GM21390 (cell line): ENCODE results near the gene ZDHHC14.
"Not testable (repeated sequence)": the region's sequence is repeated elsewhere in the genome, so short reads cannot be mapped to it uniquely, and the experiment has no call there.

ENCODE experiments used
- ATAC-seq: cut with Tn5 transposase; IDR thresholded peaks from one replicate; pipeline ENCODE4 v1.9.1; 2021; ENCODE audit not compliant: unreplicated experiment

The ZDHHC14 gene

DNA sequence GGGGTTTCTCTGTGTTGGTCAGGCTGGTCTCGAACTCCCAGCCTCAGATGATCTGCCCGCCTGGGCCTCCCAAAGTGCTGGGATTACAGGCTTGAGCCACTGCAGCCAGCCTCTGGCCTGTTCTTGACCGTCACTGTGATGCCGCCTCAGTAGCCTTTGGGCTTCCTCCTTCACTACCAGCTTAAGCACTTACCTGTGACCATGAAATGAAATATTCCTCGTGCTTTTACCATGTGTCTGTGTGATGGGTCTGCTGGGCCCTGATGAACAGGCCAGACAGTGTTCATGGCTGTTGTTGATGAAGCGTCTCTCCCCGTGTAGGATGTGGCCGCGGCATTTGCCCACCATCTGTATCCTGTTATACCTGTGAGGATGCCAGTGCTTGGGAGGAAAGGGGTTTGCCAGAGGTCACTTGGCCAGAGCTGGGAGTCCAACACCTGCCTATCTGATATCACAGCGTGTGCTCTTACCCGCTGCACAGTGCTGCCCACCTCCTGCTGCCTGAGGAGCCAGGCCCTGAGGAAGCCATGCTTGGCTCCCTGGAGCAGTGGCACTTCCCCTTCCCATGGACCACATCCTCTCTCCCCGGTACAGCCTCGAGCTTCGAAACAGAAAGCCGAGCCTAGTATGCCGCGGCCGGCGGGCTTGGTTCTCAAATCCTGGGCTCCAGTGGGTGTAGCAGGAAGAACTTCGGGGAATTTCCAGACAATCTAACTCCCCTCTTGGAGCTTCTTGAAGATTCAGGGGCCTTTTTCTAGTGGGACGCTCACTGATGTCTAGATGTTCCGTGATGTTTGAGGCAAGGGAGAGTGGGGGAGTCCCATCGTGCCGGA is 167.9 kb downstream of the ZDHHC14 start:
- no peak for ATAC-seq

DNA sequence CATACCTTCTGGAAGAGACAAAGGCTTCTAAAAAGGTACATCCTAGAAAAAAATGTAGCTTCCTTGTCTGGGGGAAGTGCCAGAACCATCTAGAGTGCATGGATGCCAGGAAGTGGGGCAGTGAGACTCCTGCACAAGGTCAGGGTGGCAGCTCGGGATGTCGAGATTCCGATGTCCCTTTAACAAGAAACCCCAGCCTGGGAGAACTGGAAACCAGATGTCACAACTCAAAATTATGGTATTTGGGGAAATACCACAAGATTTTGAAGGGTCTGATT is 168.4 kb downstream of the ZDHHC14 start:
- no peak for ATAC-seq

DNA sequence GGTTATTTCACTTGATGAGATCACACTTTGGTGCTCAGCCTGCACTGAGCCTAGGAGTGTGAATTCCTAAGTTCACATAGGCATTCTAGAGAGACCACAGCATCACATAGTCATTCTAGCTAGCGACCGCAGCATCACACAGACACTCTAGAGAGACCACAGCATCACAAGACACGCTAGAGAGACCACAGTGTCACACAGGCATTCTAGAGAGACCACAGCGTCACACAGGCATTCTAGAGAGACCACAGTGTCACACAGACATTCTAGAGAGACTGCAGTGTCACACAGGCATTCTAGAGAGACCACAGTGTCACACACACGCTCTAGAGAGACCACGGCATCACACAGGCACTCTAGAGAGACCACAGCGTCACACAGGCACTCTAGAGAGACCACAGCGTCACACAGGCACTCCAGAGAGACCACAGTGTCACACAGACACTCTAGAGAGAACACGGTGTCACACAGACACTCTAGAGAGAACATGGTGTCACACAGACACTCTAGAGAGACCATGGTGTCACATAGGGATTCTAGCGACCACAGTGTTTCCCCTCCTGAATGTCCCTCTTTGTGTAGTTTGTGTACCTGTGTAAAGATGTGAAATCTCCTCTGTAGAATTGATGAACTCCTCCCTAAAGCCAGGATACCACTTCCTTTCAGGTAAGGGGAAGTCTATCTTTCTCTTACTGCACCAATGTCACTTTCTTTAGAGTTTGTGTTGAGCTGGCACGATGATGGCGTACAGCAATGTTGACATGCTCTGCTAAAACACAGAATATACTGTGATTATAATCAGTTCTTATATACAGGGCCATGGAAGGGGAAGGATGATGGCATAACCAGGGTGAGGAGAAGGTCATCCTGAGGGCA is 169.4 kb downstream of the ZDHHC14 start:
- ATAC-seq, result no peak

DNA sequence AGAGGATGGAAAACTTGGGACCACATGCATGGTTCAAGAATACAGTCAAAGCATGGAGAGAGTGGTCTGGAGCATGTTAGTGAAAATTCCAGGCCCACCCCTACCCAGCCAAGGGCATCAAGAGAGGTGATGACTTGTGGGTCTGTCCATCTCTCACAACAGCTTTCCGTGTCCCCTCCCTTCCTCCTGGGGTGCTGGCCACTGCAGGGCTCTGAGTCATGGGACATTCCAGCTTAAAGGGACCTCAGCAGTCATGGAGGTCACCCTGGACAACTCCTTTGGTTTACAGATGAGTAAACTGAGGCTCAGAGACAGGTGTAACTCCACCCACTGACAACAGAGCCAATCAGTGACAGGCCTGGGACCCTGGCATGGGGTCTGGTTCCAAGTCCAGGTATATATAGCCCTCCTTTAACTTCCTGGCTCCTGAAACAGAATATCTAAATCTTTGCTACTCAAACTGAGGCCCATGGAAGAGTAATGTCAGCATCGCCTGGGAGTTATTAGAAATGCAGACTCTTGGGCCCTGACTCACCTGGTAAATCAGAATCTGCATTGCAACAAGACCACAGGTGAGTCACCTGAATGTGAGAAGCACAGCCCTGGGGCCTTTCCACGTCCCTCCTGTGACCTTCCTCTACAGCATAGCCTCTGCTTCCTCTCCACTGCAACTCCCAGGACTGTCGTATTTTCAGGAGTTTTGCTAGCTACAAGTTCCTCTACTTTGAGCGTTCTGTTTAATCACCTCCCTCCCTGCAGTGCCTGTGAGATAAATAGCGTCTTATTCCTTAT is 170.2 kb downstream of the ZDHHC14 start:
- no peak for ATAC-seq

DNA sequence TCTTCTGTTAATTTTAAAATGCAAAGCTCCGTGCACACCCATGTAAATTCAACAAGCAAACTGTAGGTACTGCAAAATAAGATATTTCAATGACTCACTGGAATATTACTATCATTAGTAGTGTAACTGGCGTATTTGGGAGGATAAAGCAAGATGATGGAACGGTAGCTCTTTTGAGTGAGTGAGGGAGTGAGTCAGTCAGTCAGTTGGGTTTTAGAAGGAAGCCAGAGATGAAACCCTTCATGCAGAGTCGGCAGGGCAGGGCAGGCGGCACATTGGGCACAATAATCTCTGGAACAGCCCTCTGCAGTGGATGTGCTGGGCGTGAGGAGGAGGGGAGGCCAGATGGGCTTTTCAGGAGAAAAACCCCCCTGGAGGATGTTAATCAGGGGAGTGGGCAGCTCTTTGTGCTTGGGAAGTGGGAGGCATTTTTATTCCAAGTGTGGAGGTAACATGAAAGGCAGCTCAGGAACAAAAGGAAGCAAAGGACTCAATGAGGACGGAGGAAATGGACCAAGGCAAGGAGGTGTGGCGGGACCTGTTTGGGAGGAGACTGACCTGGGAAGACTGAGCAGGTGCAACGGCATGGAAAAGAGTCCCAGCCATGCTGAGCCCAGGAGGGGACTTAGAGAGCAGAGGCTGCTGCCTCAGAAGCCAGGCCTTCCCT is 171.2 kb downstream of the ZDHHC14 start:
- no peak for ATAC-seq

DNA sequence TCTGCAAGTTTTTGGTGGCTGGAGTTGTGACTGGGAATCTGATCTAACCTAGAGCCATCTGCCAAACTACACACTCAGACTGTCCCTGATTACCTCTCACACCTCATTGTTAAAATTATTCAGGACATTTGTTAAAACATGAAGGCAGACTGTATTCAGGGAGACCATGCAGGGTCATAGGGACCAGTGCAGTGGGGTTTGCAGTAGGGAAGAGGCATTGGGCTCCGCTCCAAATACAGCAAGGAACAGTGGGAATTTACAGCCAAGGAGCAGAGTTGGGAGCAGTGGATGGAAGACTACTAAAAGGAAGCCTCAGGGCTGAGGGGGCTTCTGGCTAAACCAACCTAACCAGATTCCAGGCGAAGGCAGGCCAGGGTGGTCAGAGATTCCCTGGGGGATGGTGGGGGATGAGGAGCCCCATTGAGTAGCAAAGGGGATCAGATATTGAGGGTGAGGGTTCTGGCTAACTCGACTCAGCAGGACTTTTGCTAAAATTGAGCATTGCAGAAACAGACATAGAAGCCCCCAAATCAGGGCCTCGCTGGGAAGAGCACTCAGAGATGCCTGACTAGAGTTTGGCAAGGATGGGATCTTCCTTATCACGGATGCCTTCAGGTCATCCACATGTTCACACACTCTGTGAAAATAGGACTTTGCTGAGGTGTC is 172.0 kb downstream of the ZDHHC14 start:
- ATAC-seq, result no peak

DNA sequence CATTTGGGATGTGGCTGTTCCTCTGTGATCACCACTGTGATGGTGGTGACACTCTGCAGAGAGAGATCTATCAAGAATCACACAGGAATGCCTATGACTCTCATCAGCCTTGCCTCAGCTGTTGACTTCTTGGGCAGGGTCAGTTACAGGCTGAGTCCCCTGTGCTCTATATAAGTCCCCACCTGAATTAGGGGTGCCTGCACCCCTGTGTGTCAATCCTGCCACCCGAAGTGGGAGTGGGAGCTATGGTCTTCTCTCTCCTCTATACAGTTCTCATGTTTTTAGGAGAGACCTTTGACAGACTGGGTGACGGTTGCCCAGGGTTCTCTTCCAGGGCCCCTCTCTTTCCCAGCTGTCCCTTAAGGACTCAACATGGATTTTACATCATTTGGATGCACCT is 173.8 kb downstream of the ZDHHC14 start:
- no peak for ATAC-seq

DNA sequence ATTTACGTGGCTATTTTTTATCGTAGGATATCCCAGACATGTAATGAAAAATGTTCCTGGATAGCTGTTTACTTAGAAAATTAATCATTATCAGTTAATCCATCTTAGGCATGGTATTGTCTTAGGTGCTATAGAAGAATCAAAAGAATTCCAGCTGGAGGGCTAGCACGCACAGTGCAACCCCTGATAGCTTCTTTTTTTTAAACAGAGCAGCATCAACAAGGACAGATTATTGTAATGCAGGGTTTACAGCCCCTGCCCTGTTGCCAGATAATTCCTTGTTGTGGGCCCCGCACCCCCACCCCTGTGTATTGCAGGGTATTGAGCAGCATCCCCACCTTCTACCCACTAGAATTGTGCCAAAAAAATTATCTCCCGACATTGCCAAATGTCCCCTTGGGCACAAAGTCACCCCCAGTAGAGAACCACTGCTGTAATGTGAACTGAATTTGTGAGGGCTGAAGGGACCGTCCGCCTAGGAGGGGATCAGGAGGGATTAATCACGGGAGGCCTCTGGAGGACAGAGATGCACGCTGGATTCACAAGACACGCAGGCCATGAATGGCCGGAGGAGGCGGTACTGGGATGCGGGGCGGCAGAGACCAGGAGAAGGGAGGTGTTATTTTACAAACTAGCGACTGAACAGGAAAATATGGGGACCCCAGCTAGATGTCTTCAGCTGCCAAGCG is 174.6 kb downstream of the ZDHHC14 start:
- ATAC-seq, result no peak

DNA sequence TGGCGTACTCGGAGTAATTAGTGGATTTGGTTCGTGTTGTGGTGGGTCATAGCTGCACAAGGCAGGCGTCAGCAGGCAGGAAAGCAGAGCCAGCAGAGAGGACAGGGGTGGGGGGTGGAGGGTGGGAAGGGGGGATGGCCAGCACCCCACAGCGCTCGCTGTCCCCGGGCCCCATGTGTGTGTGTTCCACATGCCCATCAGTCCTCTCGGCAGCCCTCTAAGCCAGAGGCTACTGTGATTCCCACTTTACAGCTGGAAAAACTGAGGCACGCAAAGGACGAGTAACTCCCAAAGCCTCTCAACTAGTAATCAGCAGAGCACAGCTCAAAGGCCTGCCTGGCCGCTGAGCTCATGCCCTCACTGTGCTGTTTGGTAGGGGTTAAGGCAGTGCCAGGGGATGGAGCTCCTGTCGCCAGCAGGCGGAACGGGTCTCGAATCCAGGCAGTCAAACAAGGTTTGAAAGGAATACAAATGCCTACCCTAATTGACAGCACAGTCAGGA is 175.2 kb downstream of the ZDHHC14 start:
- ATAC-seq, result no peak

DNA sequence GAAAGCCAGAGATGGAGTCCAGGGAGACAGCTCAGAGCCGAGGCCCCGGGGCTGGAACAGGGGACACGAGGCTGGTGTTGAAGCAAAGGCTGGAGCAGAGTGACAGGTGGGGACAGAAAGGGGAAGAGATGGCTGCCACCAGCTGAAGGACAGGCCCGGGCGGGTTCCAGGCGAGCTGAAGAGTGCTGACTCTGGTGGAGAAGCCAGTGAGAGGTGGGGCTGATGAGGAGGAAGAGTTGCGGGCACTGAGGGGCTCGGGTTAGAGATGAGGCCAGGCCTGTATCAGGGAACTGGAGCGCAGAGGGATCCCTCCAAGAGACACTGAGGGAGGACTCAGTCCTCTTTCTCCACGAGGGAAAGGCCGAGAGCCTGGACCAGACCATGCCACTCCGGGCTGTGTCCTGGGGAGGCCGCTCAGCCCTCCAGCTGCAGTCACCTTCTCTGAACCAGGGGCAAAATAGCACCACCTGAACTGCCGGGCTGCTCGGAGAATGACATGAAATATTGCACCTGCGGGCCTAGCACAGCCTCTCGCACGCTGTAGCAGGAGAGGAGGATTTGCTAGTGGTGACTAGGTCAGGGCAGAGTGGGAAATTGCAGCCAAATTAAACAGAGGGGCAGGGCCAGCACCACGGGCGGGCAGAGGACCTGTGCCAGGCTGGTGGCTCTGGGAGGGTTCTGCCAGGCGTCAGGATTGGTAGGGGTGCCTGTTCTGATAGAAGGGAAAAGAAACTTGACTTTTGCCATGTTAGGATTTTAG is 175.9 kb downstream of the ZDHHC14 start:
- no peak for ATAC-seq

DNA sequence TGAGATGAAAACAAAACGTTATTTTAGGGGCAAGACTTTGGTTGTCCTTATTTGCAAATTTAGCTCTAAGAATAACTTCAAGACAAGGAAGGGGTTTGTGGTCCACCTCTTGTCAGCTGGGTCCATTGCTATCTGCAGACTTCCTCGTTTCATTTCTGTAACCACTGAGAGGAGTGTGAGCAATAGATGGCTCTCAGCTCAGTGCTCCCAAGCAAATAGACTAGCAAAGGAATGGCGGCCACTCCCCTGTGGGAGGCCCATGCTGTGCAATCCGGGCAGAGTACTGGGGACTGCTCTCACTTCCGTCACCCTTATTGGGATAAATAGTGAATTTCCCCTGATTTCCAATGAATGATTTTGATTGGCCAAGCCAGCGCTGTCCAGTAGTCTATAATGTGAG is 176.6 kb downstream of the ZDHHC14 start:
- peak; percentile 67 for ATAC-seq

DNA sequence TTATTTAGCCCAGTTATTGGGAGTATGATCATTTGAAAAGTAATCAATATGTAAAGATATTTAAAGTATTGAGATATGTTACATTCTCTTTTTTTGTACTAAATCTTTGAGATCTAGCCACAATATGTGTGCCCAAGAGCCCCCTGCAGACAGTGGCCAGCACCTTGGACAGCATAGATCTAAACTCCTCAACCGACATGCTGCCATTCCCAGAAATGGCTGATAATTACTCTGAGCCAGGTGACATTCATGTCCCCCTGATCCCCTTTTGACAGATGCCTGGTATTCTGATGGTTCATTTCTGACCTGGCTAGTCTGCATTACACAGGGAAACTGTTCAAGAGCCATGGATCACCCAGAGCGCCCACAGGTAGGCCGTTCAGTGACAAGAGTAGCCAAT is 177.1 kb downstream of the ZDHHC14 start:
- ATAC-seq, result no peak

DNA sequence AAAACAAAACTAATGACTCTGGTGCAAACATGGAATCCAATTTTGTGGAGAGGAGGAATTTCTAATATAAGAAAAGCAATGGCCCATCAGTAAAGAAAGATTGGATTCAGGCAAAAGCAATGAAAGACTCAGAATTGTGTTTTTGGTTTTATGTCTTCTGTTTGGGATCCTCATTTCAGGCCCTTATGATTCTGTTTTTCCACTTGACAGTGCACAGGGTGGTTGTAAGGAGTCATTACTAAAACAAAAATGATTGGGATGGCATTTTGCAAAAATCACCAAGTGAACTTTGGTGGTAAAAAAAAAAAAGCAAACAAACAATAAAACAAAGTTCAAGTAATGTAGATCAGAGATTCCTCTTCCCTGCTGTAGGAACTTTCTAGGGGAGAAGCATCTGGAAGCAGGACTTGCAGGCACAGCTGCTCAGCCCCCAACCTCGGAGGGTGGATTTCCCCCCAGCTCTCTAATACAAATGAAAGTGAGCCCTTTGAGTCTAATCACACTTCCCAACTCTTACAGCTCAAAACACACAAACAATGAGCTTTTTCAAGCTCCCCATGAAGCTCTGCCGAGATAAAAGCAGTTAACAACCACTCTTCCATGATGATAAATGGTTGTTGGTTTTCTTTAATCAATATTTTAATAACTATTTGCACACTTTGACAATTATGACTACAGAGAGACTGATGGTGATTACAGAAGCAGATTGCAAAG is 177.7 kb downstream of the ZDHHC14 start:
- no peak for ATAC-seq

DNA sequence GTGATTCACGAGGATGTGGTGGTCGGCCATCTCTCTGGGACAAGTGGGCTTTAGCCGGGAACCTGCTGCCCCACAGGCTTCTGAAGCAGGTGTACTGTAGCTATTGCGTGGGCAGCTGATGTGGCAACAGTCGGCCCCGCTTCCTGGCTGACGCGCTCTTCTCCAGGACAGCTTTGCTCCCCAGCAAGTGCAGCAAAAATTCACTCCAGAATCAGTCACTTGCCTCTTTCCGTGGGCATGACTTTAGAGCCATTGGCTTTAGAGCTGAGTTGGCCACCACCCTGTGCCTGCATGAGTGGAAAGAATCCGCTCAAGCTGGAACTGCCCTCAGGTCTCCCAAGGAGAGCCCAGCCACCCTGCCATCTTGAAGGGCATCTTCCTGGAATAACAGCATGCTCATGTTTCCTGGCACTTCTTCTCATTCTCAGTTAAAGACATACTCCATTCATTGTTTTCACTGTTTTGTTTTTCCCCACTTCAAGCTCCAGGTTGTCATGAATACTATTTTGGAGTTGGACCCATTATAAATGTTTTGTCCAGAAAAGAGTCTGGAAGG is 178.3 kb downstream of the ZDHHC14 start:
- no peak for ATAC-seq

DNA sequence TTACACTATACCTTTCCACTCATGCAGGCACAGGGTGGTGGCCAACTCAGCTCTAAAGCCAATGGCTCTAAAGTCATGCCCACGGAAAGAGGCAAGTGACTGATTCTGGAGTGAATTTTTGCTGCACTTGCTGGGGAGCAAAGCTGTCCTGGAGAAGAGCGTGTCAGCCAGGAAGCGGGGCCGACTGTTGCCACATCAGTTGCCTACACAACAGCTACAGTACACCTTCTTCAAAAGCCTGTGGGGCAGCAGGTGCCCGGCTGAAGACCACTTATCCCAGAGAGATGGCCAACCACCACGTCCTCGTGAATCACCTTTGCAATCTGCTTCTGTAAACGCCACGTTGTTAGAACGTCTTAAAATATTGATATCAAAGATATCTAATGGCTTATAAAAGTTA is 179.1 kb downstream of the ZDHHC14 start:
- not testable (repeated sequence) for ATAC-seq

DNA sequence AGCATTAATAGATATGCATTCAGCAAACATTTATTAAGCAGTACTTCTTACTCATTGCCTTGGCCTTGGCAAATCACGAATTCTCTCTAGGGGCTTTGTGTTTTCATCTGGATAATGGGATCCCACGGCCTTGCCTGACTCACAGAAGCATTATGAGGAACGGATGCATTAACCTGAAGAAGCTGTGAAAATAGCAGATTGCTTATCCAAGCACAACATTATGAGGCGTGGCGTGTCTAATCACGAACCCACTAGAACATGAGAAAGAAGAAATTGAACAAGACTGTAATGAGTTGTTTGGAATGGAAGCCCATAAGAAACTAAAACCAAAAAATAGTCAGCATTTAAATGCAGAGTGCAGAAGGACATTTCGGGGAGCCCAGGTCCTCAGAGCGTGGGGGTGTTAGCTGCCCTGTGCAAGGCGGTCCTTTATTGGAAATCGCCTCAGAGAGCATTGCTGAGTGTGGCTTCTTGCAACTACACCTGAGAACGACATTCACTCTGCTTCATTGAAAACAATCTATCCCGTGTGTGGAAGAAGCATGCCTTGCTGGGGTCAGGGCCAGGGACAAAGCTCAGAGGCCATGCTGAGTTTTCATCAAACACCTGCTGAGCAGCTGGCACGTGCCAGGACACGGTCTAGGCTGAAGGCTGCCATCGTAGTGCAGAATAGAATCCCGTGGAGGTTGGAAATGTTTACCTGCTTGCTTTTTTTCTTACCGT is 179.9 kb downstream of the ZDHHC14 start:
- no peak for ATAC-seq

DNA sequence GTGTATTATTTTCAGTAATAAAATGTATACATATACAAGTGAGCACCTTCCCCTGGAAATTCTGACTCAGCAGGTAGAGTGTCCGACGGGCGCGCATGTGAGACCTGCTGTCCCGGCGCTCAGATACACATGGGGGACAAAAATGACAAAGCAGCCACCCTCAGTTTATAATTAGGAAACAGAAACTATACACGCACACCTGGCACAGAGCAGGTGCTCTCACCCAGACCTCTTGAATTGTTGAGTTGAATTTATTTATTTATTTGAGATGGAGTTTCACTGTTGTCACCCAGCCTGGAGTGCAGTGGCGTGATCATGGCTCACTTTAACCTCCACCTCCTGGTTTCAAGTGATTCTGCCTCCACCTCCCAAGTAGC is 180.4 kb downstream of the ZDHHC14 start:
- ATAC-seq, result peak; percentile 25
